HG03520 (cell line): ENCODE results near the gene ISOC1.

ENCODE experiments used
- ATAC-seq: cut with Tn5 transposase; IDR thresholded peaks from one replicate; pipeline ENCODE4 v1.9.1; 2021; ENCODE audit warnings: mild to moderate bottlenecking, moderate library complexity; ENCODE audit not compliant: unreplicated experiment

ISOC1 gene

GRCh38 chr5:129094924-129095899 is 663 bp downstream of the ISOC1 start:
- peak; percentile 29 for ATAC-seq

- no peak for ATAC-seq
Measured at GRCh38 chr5:129096382-129096991, 1.9 kb downstream of the ISOC1 start.

GRCh38 chr5:129097498-129098296 is 3.1 kb downstream of the ISOC1 start:
- ATAC-seq = no peak

- ATAC-seq = no peak
Measured at GRCh38 chr5:129098488-129099183, 4.1 kb downstream of the ISOC1 start.

- ATAC-seq = no peak
Measured at GRCh38 chr5:129099184-129099569, 4.6 kb downstream of the ISOC1 start.

- ATAC-seq = no peak
Measured at GRCh38 chr5:129101794-129102193, 7.2 kb downstream of the ISOC1 start.

- ATAC-seq = no peak
Measured at GRCh38 chr5:129103397-129103796, 8.8 kb downstream of the ISOC1 start.

GRCh38 chr5:129104915-129105455 is 10.4 kb downstream of the ISOC1 start:
- ATAC-seq = no peak

GRCh38 chr5:129107637-129108036 is 13.1 kb downstream of the ISOC1 start:
- no peak for ATAC-seq

- ATAC-seq = no peak
Measured at GRCh38 chr5:129110742-129111141, 16.2 kb downstream of the ISOC1 start.

- ATAC-seq = no peak
Measured at GRCh38 chr5:129111351-129111750, 16.8 kb downstream of the ISOC1 start.

- no peak for ATAC-seq
Measured at GRCh38 chr5:129112295-129112694, 17.7 kb downstream of the ISOC1 start.

- no peak for ATAC-seq
Measured at GRCh38 chr5:129113867-129114266, 19.3 kb downstream of the ISOC1 start.

GRCh38 chr5:129114539-129115193 is 20.1 kb downstream of the ISOC1 start:
- ATAC-seq = no peak

- ATAC-seq = no peak
Measured at GRCh38 chr5:129115680-129116079, 21.1 kb downstream of the ISOC1 start.

- ATAC-seq = no peak
Measured at GRCh38 chr5:129116797-129117196, 22.2 kb downstream of the ISOC1 start.

GRCh38 chr5:129118405-129118804 is 23.9 kb downstream of the ISOC1 start:
- no peak for ATAC-seq

- ATAC-seq = no peak
Measured at GRCh38 chr5:129118826-129119225, 24.3 kb downstream of the ISOC1 start.

- ATAC-seq = peak; percentile 65
Measured at GRCh38 chr5:129120158-129120581, 25.6 kb downstream of the ISOC1 start.

GRCh38 chr5:129122560-129122959 is 28.0 kb downstream of the ISOC1 start:
- ATAC-seq = no peak
